Choroid plexus epithelial cell (primary cell): Measurements from ENCODE around the gene GRIN2B.

Experiments used
- DNase-seq: peaks from one replicate; pipeline ENCODE4 v3.0.0-alpha.2; 2010; ENCODE audit warnings: low read depth
- H3K4me3 ChIP-seq: 2 replicates; pipeline ENCODE4 v1.5.1; 2011; ENCODE audit warnings: low read depth, mild to moderate bottlenecking, control low read depth, low read length, moderate library complexity
- TF ChIP-seq, protein P1 (sequence below): conservative IDR thresholded peaks from 2 replicates; pipeline ENCODE4 v1.5.1; 2011; ENCODE audit warnings: low read depth, mild to moderate bottlenecking, control low read depth, inconsistent platforms, low read length, moderate library complexity

The GRIN2B gene

DNA sequence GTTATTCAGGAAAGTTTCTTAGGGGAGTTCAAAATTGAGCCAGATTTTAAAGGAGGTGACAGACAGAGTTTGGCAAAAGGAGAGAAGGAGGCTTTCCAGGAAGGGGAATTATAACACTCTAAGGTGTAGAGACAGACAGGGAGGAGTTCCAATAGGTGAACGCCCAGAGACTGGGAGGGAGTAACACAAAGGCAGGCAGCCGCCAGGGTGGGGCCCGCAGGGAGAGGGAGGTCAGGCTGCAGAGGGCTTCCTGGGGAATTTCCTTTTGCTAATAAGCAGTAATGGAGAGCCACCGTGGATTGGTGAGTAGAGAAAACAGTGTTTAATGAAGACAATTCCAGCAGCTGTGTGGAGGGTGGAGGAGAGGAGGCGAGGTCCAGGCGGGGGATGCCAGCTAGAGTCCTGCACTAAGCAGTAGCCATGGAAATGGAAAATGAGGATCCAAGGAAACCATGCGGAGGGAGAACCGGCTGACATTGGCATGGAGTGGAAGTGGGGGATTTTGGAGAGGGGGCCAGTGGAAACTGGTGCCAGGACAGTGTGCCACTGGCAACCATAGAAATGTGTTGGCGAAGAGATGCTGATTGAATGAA lies 22.2 kb downstream of the GRIN2B start:
- TF ChIP-seq, protein P1, sequence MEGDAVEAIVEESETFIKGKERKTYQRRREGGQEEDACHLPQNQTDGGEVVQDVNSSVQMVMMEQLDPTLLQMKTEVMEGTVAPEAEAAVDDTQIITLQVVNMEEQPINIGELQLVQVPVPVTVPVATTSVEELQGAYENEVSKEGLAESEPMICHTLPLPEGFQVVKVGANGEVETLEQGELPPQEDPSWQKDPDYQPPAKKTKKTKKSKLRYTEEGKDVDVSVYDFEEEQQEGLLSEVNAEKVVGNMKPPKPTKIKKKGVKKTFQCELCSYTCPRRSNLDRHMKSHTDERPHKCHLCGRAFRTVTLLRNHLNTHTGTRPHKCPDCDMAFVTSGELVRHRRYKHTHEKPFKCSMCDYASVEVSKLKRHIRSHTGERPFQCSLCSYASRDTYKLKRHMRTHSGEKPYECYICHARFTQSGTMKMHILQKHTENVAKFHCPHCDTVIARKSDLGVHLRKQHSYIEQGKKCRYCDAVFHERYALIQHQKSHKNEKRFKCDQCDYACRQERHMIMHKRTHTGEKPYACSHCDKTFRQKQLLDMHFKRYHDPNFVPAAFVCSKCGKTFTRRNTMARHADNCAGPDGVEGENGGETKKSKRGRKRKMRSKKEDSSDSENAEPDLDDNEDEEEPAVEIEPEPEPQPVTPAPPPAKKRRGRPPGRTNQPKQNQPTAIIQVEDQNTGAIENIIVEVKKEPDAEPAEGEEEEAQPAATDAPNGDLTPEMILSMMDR: no peak
- no peak for DNase-seq
- H3K4me3 ChIP-seq: no peak overlapping the region

DNA sequence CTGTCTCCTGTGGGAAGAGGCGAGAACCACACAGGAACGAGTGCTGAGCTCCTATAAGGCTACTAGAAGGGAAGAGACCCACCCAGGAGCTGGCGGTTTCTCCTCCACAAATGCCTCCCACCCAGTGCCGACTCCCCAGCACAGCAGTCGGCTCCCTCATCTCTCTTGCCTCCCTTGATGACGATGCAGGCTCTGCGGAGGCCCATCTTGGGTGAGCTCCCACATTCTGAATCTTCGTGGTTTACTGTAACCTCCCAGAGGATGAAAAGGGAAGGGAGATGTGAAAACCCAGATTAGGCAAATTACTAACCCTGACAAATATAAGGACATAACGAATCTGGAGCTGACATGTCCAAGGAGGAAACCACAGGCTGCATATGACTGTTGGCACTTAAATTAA lies 23.8 kb downstream of the GRIN2B start:
- no peak for DNase-seq
- TF ChIP-seq, protein P1: no peak
- no peak overlapping the region for H3K4me3 ChIP-seq

DNA sequence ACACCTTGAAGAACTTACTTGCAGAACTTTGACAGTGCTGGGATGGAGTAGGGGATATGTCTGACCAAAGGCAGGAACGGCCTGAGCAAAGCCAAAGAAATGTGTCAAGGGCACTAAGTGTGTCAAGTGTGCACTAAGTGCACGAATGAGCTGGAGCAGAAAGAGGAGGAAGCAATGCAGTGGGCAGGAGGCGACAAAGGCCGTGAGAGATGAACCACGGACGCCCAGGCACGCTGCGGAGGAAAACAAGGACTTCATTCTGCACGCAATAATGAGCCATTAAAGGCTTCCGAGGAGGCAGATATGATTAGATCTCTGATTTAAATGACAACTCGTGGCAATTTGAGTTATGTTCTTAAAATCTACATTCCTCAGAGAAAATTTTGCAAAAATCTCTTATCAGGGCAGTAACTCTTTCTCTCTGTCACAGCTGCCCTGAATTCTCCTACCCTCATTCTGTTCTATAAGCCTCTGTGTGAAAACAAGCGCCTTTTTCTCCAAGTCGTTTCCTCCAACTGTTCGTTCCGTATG lies 25.3 kb downstream of the GRIN2B start:
- TF ChIP-seq, protein P1: no peak
- no peak for DNase-seq
- no peak overlapping the region for H3K4me3 ChIP-seq

DNA sequence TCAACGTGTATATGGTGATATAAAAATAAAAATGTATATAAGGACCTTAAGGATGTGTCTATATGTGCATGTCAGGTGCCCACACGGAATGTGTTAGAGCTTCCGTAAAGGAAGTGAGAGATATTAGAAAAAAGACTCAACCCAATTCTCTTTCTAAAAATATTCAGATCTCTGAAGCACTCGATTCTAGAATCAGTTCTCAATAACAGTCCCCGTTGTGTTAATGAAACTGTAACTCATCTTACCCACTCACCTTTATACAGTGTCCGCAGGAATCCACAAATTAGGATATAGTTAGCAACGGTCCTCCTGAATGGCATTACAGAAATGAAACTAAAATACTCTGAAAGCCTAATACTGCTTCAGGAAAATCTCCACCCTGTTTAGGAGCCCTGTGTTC lies 29.3 kb downstream of the GRIN2B start:
- DNase-seq: no peak
- H3K4me3 ChIP-seq: no peak overlapping the region
- TF ChIP-seq, protein P1: no peak

DNA sequence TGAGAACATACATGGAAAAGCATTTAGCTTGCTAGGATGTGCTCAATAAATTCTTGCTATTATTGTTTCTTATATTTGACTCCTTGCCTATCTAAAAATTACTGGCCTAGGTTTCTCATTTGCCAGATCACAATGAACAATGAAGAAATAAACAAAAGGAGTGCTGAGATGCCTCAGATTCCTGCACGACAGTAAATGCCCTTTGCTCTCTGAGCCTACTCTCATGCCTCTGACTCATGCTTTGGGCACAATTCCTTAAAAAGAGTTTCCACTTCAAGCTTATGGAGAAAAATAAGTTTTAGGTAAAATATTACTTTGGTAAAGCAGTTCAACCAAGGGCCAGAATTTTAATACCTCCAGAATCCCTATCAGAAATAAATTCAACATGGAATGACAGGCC lies 30.9 kb downstream of the GRIN2B start:
- no peak for DNase-seq
- no peak overlapping the region for H3K4me3 ChIP-seq
- TF ChIP-seq, protein P1: no peak

DNA sequence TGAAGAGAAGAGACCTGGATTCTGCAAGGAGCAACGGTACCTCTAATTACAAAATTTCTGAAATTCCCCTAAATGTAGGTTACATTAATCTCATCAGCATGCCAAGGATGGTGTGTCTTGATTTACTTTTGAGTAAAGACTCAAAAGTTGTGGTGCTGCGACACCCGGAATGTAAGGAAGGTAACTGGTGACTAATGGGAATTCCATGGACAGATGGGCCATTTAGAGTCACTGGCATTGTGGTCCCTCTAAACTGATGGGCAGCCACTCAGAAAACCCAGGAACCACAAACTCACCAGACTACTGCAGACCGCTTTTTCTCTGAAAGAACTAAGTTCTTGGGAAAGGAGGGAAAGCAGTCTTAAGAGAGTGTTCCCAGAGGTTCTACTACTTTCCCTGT lies 32.8 kb downstream of the GRIN2B start:
- TF ChIP-seq, protein P1: no peak
- no peak overlapping the region for H3K4me3 ChIP-seq
- no peak for DNase-seq

DNA sequence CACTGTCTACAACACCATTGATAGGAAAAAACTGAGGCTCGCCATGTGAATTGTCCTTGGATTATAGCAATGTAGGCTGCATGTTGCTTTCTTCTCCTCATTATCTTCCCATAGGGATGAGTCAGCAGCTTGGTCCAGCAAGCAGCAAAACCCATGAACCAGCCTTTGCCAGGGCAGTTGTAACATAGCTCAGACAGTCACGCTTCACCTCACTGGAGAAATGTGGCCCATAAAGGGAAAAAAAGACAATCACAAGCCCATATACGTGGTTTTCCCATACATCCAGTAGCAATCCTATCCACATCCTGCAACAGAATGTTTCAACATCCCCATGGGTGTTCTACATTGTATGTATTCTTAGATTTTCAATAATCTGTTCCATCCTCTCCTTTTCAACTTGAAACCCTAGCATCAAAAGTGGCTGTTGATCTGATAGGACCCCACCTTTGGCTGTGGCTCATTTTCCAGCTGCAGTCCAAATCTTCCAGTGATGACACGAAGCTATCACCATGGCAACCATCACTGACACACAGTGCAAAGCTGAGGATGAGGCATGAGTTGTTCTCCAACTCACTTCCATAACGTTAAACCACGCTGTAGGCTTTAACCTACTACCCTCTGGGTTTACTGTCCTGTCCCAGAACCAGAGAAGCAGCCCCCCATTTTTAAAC lies 34.0 kb downstream of the GRIN2B start:
- TF ChIP-seq, protein P1: no peak
- H3K4me3 ChIP-seq: no peak overlapping the region
- no peak for DNase-seq
